DOHH2 (cell line): ENCODE data around the gene NUDT3.
"Not testable (repeated sequence)": the region's sequence is repeated elsewhere in the genome, so short reads cannot be mapped to it uniquely, and the experiment has no call there.

Source experiments
- H3F3A ChIP-seq: fragments of 200-600 bp; sonication (generic), shearing (Covaris generic); 2 replicates; pipeline ENCODE4 v1.6.0; 2016; ENCODE audit warnings: antibody characterized with exemption, mild to moderate bottlenecking; ENCODE audit not compliant: control insufficient read depth, insufficient read depth
- H3K27ac ChIP-seq: fragments of 200-600 bp; sonication (generic); 2 replicates; pipeline ENCODE4 v1.5.1; 2014; ENCODE audit warnings: low read depth, mild to moderate bottlenecking, low read length, moderate library complexity
- H3K27me3 ChIP-seq: fragments of 200-600 bp; sonication (generic); 2 replicates; pipeline ENCODE4 v1.6.1; 2014; ENCODE audit warnings: mild to moderate bottlenecking, low read length, mixed read lengths; ENCODE audit not compliant: control insufficient read depth
- H3K36me3 ChIP-seq: fragments of 200-600 bp; sonication (generic); 2 replicates; pipeline ENCODE4 v1.6.1; 2014; ENCODE audit warnings: mild to moderate bottlenecking, low read length, moderate library complexity, mixed read lengths; ENCODE audit not compliant: control insufficient read depth
- H3K4me1 ChIP-seq: fragments of 200-600 bp; sonication (generic); 2 replicates; pipeline ENCODE4 v1.6.1; 2014; ENCODE audit warnings: mild to moderate bottlenecking, low read length, mixed read lengths; ENCODE audit not compliant: control insufficient read depth
- H3K4me2 ChIP-seq: fragments of 200-600 bp; sonication (generic); 2 replicates; pipeline ENCODE4 v1.6.0; 2014; ENCODE audit warnings: mild to moderate bottlenecking, low read length, moderate library complexity
- H3K4me3 ChIP-seq: fragments of 200-600 bp; sonication (generic); 2 replicates; pipeline ENCODE4 v1.5.1; 2014; ENCODE audit warnings: mild to moderate bottlenecking, low read length, mixed read lengths
- H3K79me2 ChIP-seq: fragments of 200-600 bp; sonication (generic); 2 replicates; pipeline ENCODE4 v1.6.1; 2014; ENCODE audit warnings: mild to moderate bottlenecking, low read length, mixed read lengths; ENCODE audit not compliant: control insufficient read depth
- H3K9me2 ChIP-seq: fragments of 200-600 bp; sonication (generic); replicated peaks from 2 replicates; pipeline ENCODE4 v1.6.1; 2014; ENCODE audit warnings: mild to moderate bottlenecking, low read length, mixed read lengths; ENCODE audit not compliant: control insufficient read depth
- H3K9me3 ChIP-seq: fragments of 200-600 bp; sonication (generic); 2 replicates; pipeline ENCODE4 v1.6.1; 2014; ENCODE audit warnings: antibody characterized with exemption, low read length, mixed read lengths; ENCODE audit not compliant: control insufficient read depth, insufficient read depth
- H4K20me1 ChIP-seq: fragments of 200-600 bp; sonication (generic); 2 replicates; pipeline ENCODE4 v1.6.0; 2014; ENCODE audit warnings: low read depth, mild to moderate bottlenecking, antibody characterized with exemption, low read length, moderate library complexity; ENCODE audit not compliant: control insufficient read depth, insufficient read depth
- EZH2phosphoT487 ChIP-seq: fragments of 200-600 bp; sonication (generic); IDR thresholded peaks from 2 replicates; pipeline ENCODE4 v1.6.1; 2017; ENCODE audit warnings: borderline replicate concordance, mild to moderate bottlenecking, antibody characterized with exemption, low read length, moderate library complexity, mixed read lengths
- TF ChIP-seq, protein P1 (sequence below): fragments of 200-600 bp; sonication (generic); IDR thresholded peaks from one replicate; pipeline ENCODE4 v1.5.1; 2014; ENCODE audit warnings: antibody characterized with exemption, mild to moderate bottlenecking, low read depth, low read length; ENCODE audit not compliant: poor library complexity, severe bottlenecking

NUDT3 gene

DNA sequence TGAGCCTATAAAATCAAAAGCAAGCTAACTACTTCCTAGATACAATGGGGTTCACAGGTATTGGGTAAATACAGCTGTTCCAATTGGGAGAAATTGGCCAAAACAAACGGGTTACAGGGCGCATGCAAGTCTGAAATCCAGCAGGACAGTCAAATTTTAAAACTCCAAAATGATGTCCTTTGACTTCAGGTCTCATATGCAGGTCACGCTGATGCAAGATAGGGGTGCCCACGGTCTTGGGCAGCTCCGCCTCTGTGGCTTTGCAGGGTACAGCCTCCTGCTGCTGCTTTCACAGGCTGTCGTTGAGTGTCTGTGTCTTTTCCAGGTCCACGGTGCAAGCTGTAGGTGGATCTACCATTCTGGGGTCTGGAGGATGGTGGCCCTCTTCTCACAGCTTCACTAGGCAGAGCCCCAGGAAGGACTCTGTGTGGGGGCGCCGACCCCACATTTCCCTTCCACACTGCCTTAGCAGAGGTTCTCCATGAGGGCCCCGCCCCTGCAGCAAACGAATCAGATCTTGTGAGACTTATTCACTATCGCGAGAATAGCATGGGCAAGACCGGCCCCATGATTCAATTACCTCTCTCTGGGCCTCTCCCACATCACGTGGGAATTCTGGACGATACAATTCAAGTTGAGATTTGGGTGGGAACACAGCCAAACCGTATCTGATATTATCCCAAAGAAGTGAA is 131.7 kb downstream of the NUDT3 start:
- Histone ChIP-seq H4K20me1 (no peaks in the 10 kb centered on the region), H3K36me3 (no peaks in the 10 kb centered on the region), H3K4me2 (no peak overlapping the region), H3K27ac (no peak overlapping the region), H3K4me3 (no peak overlapping the region), H3K4me1 (no peaks in the 10 kb centered on the region), H3K79me2 (no peaks in the 10 kb centered on the region), H3K9me2 (no peaks in the 10 kb centered on the region), H3K27me3 (no peaks in the 10 kb centered on the region), H3K9me3 (no peaks in the 10 kb centered on the region), H3F3A (no peaks in the 10 kb centered on the region)
- TF ChIP-seq EZH2phosphoT487 = no peak
- TF ChIP-seq, protein P1, sequence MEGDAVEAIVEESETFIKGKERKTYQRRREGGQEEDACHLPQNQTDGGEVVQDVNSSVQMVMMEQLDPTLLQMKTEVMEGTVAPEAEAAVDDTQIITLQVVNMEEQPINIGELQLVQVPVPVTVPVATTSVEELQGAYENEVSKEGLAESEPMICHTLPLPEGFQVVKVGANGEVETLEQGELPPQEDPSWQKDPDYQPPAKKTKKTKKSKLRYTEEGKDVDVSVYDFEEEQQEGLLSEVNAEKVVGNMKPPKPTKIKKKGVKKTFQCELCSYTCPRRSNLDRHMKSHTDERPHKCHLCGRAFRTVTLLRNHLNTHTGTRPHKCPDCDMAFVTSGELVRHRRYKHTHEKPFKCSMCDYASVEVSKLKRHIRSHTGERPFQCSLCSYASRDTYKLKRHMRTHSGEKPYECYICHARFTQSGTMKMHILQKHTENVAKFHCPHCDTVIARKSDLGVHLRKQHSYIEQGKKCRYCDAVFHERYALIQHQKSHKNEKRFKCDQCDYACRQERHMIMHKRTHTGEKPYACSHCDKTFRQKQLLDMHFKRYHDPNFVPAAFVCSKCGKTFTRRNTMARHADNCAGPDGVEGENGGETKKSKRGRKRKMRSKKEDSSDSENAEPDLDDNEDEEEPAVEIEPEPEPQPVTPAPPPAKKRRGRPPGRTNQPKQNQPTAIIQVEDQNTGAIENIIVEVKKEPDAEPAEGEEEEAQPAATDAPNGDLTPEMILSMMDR = no peak

DNA sequence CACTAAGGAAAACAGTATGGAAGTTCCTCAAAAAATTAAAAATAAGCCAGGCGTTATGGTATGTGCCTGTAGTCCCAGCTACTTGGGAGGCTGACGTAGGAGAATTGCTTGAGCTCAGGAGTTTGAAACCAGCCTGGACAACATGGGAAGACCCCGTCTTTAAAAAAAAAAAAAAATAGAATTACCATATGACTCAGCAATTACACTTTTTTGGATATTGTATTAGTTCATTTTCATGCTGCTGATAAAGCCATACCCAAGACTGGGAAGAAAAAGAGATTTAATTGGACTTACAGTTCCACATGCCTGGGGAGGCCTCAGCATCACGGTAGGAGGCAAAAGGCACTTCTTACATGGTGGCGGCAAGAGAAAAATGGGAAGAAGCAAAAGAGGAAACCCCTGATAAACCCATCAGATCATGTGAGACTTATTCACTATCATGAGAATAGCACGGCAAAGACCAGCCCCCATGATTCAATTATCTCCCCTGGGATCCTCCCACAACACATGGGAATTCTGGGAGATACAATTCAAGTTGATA is 132.9 kb downstream of the NUDT3 start:
- H4K20me1 ChIP-seq = no peaks in the 10 kb centered on the region
- TF ChIP-seq EZH2phosphoT487 = no peak
- TF ChIP-seq, protein P1 = no peak
- H3K79me2 ChIP-seq = no peaks in the 10 kb centered on the region
- H3K27ac ChIP-seq = no peak overlapping the region
- no peaks in the 10 kb centered on the region for H3K9me2 ChIP-seq
- H3K9me3 ChIP-seq = no peaks in the 10 kb centered on the region
- H3F3A ChIP-seq = no peaks in the 10 kb centered on the region
- H3K4me3 ChIP-seq = no peak overlapping the region
- no peaks in the 10 kb centered on the region for H3K4me1 ChIP-seq
- H3K4me2 ChIP-seq = no peak overlapping the region
- no peaks in the 10 kb centered on the region for H3K27me3 ChIP-seq
- no peaks in the 10 kb centered on the region for H3K36me3 ChIP-seq

DNA sequence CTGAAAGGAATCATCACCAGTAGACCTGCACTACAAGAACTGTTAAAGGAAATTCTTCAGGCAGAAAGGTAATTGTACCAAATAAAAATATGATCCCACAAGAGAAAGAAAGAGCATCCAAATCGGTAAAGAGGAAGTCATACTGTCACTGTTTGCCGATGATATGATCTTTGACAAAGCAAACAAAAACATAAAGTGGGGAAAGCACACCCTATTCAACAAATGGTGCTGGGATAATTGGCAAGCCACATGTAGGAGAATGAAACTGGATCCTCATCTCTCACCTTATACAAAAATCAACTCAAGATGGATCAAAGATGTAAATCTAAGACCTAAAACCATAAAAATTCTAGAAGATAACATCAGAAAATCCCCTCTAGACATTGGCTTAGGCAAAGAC is 140.1 kb downstream of the NUDT3 start:
- peaks cover 27% of the 10 kb centered on the region for H3K4me1 ChIP-seq
- H3K79me2 ChIP-seq, H3K36me3 ChIP-seq, H3K4me2 ChIP-seq, H3K27me3 ChIP-seq, H3K9me3 ChIP-seq, H3K9me2 ChIP-seq, H4K20me1 ChIP-seq, H3F3A ChIP-seq, H3K4me3 ChIP-seq, H3K27ac ChIP-seq: not testable (repeated sequence)

DNA sequence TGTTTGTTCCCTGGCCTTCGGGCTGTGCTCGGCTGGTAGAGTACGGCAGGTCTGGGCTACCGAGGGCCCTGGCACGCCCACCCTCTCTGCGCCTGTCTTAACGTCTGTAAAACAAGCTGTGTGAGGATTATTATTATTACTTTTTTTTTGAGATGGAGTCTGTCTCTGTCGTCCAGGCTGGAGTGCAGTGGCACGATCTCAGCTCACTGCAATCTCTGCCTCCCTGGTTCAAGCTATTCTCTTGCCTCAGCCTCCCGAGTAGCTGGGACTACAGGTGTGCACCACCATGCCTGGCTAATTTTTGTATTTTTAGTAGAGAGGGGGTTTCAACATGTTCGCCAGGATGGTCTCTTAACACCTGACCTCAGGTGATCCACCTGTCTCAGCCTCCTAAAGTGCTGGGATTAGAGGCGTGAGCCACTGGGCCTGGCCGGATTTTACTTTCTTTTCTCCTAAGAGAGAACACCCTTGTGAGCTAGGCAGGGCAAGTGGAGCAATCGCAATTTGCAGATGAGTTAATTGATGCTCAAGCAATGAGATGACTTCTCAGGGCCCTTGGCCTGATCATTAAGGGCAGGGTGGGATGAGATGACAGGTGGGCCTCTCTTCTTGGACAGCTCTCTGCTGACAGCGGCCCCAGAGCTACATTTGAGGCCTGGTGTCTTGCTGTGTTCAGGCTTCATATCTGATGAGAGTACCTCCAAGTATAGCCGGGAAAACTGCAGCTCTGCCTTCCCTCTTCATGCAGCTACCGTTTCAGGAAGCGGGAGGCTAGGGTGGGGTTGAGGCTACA is 142.8 kb downstream of the NUDT3 start:
- peak overlapping the region; percentile 96 for H3K4me3 ChIP-seq
- TF ChIP-seq EZH2phosphoT487 = no peak
- TF ChIP-seq, protein P1 = no peak
- no peaks in the 10 kb centered on the region for H3K9me3 ChIP-seq
- H3K9me2 ChIP-seq = no peaks in the 10 kb centered on the region
- peak overlapping the region; percentile 93 for H3K4me2 ChIP-seq
- H4K20me1 ChIP-seq = no peaks in the 10 kb centered on the region
- peaks cover 18% of the 10 kb centered on the region for H3K36me3 ChIP-seq
- H3F3A ChIP-seq = peaks cover 29% of the 10 kb centered on the region
- H3K27ac ChIP-seq = no peak overlapping the region
- H3K79me2 ChIP-seq = peaks cover 5% of the 10 kb centered on the region
- H3K4me1 ChIP-seq = peaks cover 37% of the 10 kb centered on the region
- H3K27me3 ChIP-seq = no peaks in the 10 kb centered on the region
